Measurements from ENCODE around the gene SLC1A2. TPM values are rescaled to one million over a fixed set of nuclear protein-coding genes. Genes with fewer than 3 reads are reported as not detected.
A peak's percentile ranks its signal among the peaks of the same experiment; 100 is the strongest.

SLC1A2 gene
- total and polyA plus RNA-seq, 8 donors, result 0.89 to 31.8 (median 18.9) TPM

DNA sequence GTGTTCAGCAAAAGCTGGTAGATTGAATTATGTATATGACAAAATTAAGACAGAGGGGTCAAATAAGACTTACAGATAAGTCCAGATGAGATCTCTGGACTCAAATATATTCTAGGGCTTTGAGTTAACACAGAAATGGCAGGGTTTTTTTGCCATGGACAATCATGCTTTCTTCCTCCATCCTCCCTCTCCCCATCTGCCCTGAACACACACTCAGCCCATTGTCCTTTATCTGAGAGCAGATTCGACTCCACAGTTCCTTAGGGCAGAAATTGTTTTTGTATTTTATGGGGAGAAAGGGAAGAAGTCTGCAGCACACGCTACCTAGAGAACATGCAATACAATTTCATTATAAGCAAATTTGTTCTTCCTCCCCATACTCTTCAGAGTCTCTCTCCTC, 86.8 kb downstream of the SLC1A2 start:
- Histone ChIP-seq H3K27ac (no peak overlapping the region), H3K9me3 (no peaks in the 10 kb centered on the region), H3K27me3 (no peaks in the 10 kb centered on the region), H3K4me3 (no peak overlapping the region), H3K36me3 (no peaks in the 10 kb centered on the region), H3K4me1 (peaks cover 0 to 18% of the 10 kb centered on the region in 2 donors)
- DNase-seq (no peak), ATAC-seq (no peak)
- TF ChIP-seq, protein P1, sequence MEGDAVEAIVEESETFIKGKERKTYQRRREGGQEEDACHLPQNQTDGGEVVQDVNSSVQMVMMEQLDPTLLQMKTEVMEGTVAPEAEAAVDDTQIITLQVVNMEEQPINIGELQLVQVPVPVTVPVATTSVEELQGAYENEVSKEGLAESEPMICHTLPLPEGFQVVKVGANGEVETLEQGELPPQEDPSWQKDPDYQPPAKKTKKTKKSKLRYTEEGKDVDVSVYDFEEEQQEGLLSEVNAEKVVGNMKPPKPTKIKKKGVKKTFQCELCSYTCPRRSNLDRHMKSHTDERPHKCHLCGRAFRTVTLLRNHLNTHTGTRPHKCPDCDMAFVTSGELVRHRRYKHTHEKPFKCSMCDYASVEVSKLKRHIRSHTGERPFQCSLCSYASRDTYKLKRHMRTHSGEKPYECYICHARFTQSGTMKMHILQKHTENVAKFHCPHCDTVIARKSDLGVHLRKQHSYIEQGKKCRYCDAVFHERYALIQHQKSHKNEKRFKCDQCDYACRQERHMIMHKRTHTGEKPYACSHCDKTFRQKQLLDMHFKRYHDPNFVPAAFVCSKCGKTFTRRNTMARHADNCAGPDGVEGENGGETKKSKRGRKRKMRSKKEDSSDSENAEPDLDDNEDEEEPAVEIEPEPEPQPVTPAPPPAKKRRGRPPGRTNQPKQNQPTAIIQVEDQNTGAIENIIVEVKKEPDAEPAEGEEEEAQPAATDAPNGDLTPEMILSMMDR (IDR thresholded peaks at IDR 0.05), result no peak
- intact Hi-C loops (cut with DNase I), result no loop called here

DNA sequence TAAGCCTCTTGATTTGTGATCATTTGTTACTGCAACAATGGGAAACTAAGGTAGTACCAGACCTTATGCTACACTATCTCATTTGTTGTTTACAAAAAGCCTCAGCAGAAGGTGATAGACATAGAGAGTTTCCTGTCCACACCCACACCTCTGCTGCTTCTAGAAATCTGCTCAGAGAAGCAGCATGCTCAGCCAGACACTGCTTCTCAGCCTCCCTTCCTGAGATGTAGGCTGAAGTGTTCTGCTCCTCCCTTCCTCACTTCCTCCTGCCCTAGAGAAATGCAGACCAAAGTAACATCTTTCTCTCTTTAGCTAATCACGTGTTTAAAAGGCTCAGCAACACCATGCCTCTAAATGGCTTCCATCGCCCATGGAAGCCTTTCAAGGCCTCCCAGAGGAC, 88.4 kb downstream of the SLC1A2 start:
- TF ChIP-seq, protein P1 (IDR thresholded peaks at IDR 0.05), result no peak
- intact Hi-C loops (cut with DNase I), result no loop called here
- H3K36me3 ChIP-seq, result no peaks in the 10 kb centered on the region
- H3K4me3 ChIP-seq, result no peak overlapping the region
- DNase-seq (no peak), ATAC-seq (peak; percentile 56)
- no peaks in the 10 kb centered on the region for H3K27me3 ChIP-seq
- no peaks in the 10 kb centered on the region for H3K9me3 ChIP-seq
- peaks cover 0 to 9% of the 10 kb centered on the region in 2 donors for H3K4me1 ChIP-seq
- H3K27ac ChIP-seq, result peak overlapping the region in 1 of 2 donors; percentile 11

DNA sequence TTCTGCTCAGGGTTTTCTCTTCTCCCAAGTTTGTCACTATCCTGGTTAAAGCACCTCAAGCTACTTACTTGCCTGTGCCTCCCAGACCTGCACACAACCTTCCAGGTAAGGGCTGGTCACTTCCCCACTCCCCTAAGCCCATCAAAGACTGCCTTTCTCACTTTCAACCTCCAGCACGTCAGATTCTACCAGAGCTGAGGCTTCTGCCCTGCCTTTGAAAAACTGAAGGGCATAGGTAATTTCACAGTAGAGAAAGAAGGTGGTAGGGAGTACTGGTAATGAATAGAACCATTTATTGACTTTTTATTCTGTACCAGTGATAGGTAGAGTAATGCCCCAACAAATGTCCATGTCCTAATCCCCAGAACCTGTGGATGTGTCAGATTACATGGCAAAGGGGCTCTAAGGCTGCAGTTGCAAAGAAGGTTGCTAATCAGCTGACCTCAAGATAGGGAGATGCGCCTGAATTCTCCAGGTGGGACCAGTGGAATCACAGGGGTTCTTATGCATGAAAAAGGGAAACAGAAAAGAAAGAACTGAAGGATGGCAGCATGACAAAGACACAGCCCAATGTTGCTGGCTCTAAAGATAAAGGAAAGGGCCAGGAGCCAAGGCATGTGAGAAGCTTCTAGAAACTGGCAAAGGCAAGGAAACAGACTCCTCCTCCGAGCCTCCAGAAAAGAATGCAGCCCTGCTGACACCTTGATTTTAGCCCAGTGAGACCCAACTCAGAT, 89.0 kb downstream of the SLC1A2 start:
- no peak for ATAC-seq
- H3K9me3 ChIP-seq, result no peaks in the 10 kb centered on the region
- TF ChIP-seq, protein P1 (IDR thresholded peaks at IDR 0.05), result no peak

DNA sequence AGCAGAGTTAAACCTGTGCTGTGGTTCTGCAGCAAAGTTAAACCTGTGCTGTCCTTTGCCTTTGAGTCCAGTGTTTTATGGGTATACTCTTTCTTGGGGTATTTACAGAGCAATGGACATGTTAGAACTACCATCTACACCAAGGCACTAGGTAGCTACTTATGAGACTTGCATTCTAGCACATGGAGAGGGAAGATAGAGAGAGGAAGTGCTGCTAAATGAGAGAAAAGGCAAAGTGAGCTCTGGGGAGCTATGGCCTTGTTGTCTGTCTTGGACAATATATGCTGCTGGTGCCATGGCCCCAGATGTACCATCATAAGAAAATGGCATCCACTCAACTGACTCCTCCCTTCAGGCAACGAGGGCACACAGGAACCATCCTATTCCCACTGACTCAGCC, 91.5 kb downstream of the SLC1A2 start:
- Histone ChIP-seq H3K36me3 (no peaks in the 10 kb centered on the region), H3K27ac (no peak overlapping the region), H3K4me3 (no peak overlapping the region), H3K9me3 (no peaks in the 10 kb centered on the region), H3K27me3 (no peaks in the 10 kb centered on the region), H3K4me1 (peaks cover 0 to 9% of the 10 kb centered on the region in 2 donors)
- intact Hi-C loops (cut with DNase I), result no loop called here
- TF ChIP-seq, protein P1 (IDR thresholded peaks at IDR 0.05), result no peak
- DNase-seq (no peak), ATAC-seq (no peak)

More for the DNA sequence above, 89.0 kb downstream of the SLC1A2 start:
- Histone ChIP-seq H3K27ac (no peak overlapping the region), H3K27me3 (no peaks in the 10 kb centered on the region), H3K4me3 (no peak overlapping the region), H3K4me1 (peaks cover 0 to 9% of the 10 kb centered on the region in 2 donors), H3K36me3 (no peaks in the 10 kb centered on the region)
- intact Hi-C loops (cut with DNase I), result no loop called here
- no peak for DNase-seq

DNA sequence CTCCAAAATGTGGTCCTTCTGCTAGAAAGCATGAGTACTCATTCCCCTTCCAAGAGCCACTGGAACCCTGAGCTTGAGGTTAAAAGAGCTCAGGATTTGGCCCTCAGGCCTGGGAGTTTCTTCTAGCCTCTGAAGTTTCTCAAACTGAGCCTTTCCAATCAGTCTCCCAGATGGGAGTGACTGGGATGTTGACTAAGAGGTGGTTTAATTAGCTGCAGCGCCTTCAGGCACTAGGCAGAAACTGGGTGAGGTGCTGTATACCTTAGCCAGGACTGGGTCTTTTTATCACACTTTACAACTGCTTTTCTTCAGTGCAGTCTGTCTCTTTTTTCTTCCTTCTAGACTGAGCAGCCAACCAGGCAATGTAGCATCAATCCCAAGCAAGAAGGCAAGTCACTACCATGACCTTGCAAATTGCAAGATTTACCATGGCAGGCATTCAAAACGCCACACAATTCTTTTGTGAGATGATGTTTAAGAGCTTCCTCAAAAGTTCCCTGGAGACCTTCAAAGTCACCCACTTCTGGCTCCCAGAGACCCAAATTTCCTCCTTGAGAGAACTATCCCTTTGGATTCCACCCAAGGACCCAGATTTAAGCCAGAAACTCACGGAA, 93.0 kb downstream of the SLC1A2 start:
- H3K4me3 ChIP-seq, result no peak overlapping the region
- H3K27me3 ChIP-seq, result no peaks in the 10 kb centered on the region
- no peak overlapping the region for H3K27ac ChIP-seq
- intact Hi-C loops (cut with DNase I), result no loop called here
- H3K4me1 ChIP-seq, result peaks cover 0 to 9% of the 10 kb centered on the region in 2 donors
- no peaks in the 10 kb centered on the region for H3K9me3 ChIP-seq
- ATAC-seq (no peak), DNase-seq (no peak)
- TF ChIP-seq, protein P1 (IDR thresholded peaks at IDR 0.05), result no peak
- no peaks in the 10 kb centered on the region for H3K36me3 ChIP-seq
